HG02759 (cell line): Measurements from ENCODE around the gene EGLN2.
"Not testable (repeated sequence)": the region's sequence is repeated elsewhere in the genome, so short reads cannot be mapped to it uniquely, and the experiment has no call there.

Experiments used
- ATAC-seq: cut with Tn5 transposase; IDR thresholded peaks from one replicate; pipeline ENCODE4 v1.9.1; 2021; ENCODE audit warnings: mild to moderate bottlenecking, moderate library complexity; ENCODE audit not compliant: unreplicated experiment

The EGLN2 gene

GRCh38 chr19:40776364-40776763 lies 22.6 kb upstream of the EGLN2 start:
- ATAC-seq, result no peak

- peak; percentile 55 for ATAC-seq
Observed at GRCh38 chr19:40776932-40777644, 21.9 kb upstream of the EGLN2 start.

GRCh38 chr19:40777645-40777936 lies 21.4 kb upstream of the EGLN2 start:
- no peak for ATAC-seq

GRCh38 chr19:40777937-40778705 lies 20.9 kb upstream of the EGLN2 start, which contains the start of gene RAB4B:
Gene RAB4B, plus strand, starts transcription at chr19:40778247. Its CDS starts 129 bp downstream, at chr19:40778376.
- peak; percentile 64 for ATAC-seq

GRCh38 chr19:40778706-40779284 lies 20.2 kb upstream of the EGLN2 start:
- ATAC-seq, result no peak

- ATAC-seq, result no peak
Observed at GRCh38 chr19:40780582-40780981, 18.4 kb upstream of the EGLN2 start.

- ATAC-seq, result no peak
Observed at GRCh38 chr19:40781140-40781539, 17.9 kb upstream of the EGLN2 start.

- ATAC-seq, result no peak
Observed at GRCh38 chr19:40783711-40784110, 15.3 kb upstream of the EGLN2 start.

- ATAC-seq, result not testable (repeated sequence)
Observed at GRCh38 chr19:40784146-40784545, 14.8 kb upstream of the EGLN2 start.

- no peak for ATAC-seq
Observed at GRCh38 chr19:40785526-40785925, 13.5 kb upstream of the EGLN2 start.

- no peak for ATAC-seq
Observed at GRCh38 chr19:40786060-40787037, 12.6 kb upstream of the EGLN2 start.

GRCh38 chr19:40791349-40791748 lies 7.6 kb upstream of the EGLN2 start:
- ATAC-seq, result no peak

- ATAC-seq, result no peak
Observed at GRCh38 chr19:40791996-40792395, 7.0 kb upstream of the EGLN2 start.

- no peak for ATAC-seq
Observed at GRCh38 chr19:40797166-40797962, 1.6 kb upstream of the EGLN2 start.

- no peak for ATAC-seq
Observed at GRCh38 chr19:40797963-40798682, 868 bp upstream of the EGLN2 start.

GRCh38 chr19:40799558-40800338 lies 757 bp downstream of the EGLN2 start:
- ATAC-seq, result peak; percentile 20

GRCh38 chr19:40800339-40800996 lies 1.5 kb downstream of the EGLN2 start:
- ATAC-seq, result no peak

- ATAC-seq, result no peak
Observed at GRCh38 chr19:40800997-40801377, 2.0 kb downstream of the EGLN2 start.
